ENCODE measurements around the gene TIAM2. TPM values are rescaled to one million over a fixed set of nuclear protein-coding genes. Genes with fewer than 3 reads are reported as not detected.

The TIAM2 gene
- total RNA-seq, 1 experiment from 2014 or later = 12.9 TPM

- H3K9me3 Mint-ChIP-seq (ENCODE audit: low read depth, unreplicated experiment) = no peaks in the 10 kb centered on the region
- no peaks in the 10 kb centered on the region for H3K36me3 Mint-ChIP-seq (ENCODE audit: insufficient read depth, unreplicated experiment)
- no peak overlapping the region for H3K27ac Mint-ChIP-seq (ENCODE audit: unreplicated experiment)
- H3K4me3 Mint-ChIP-seq (ENCODE audit: low read depth, unreplicated experiment) = no peak overlapping the region
- H3K4me1 Mint-ChIP-seq (ENCODE audit: low read depth, unreplicated experiment) = peaks cover 13% of the 10 kb centered on the region
- TF ChIP-seq, protein P1, sequence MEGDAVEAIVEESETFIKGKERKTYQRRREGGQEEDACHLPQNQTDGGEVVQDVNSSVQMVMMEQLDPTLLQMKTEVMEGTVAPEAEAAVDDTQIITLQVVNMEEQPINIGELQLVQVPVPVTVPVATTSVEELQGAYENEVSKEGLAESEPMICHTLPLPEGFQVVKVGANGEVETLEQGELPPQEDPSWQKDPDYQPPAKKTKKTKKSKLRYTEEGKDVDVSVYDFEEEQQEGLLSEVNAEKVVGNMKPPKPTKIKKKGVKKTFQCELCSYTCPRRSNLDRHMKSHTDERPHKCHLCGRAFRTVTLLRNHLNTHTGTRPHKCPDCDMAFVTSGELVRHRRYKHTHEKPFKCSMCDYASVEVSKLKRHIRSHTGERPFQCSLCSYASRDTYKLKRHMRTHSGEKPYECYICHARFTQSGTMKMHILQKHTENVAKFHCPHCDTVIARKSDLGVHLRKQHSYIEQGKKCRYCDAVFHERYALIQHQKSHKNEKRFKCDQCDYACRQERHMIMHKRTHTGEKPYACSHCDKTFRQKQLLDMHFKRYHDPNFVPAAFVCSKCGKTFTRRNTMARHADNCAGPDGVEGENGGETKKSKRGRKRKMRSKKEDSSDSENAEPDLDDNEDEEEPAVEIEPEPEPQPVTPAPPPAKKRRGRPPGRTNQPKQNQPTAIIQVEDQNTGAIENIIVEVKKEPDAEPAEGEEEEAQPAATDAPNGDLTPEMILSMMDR (IDR thresholded peaks at IDR 0.05; ENCODE audit: unreplicated experiment) = no peak
- no peak for DNase-seq
- CTCF ChIA-PET = no interaction called here
- intact Hi-C loops (cut with micrococcal nuclease; ENCODE audit: unreplicated experiment) = no loop called here
- BruUV-seq (replicated peaks) = no TSS peak
- H3K27me3 Mint-ChIP-seq (ENCODE audit: unreplicated experiment) = no peaks in the 10 kb centered on the region
These were observed 40.8 kb upstream of the TIAM2 start for GRCh38 chr6:154954347-154954746.

GRCh38 chr6:154956771-154957522, 38.2 kb upstream of the TIAM2 start:
- no TSS peak for BruUV-seq (replicated peaks)
- H3K36me3 Mint-ChIP-seq (ENCODE audit: insufficient read depth, unreplicated experiment) = no peaks in the 10 kb centered on the region
- CTCF ChIA-PET = interaction anchor here (1.8 kb wide), 1 partner anchor 214 kb away, joined by 4 read pairs; no protein-coding TSS in a partner anchor

DNA sequence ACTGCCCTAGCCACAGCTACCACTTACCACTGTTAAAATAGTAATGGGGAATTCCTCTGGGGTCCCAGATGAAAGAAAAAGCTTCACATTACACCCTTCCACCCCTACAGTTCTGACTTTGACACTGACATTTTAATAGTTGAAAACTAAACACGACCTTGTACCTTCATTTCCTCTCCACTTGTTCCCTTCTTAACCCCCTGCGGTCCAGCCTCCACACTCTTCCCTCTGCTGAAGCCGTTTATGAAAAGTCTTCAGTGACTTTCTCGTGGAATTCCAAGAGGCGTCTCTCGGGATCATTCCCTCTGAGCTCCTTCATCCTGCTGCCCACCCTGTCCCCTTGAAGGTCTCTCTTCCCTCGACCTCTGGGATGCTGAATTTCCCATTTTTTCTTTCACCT, 36.6 kb upstream of the TIAM2 start:
- CTCF ChIA-PET = interaction anchor here (1.8 kb wide), 1 partner anchor 213 kb away, joined by 4 read pairs; no protein-coding TSS in a partner anchor
- Mint-ChIP-seq H3K36me3 (ENCODE audit: insufficient read depth, unreplicated experiment) (no peaks in the 10 kb centered on the region), H3K9me3 (ENCODE audit: low read depth, unreplicated experiment) (no peaks in the 10 kb centered on the region), H3K4me3 (ENCODE audit: low read depth, unreplicated experiment) (no peak overlapping the region), H3K4me1 (ENCODE audit: low read depth, unreplicated experiment) (peaks cover 28% of the 10 kb centered on the region), H3K27me3 (ENCODE audit: unreplicated experiment) (no peaks in the 10 kb centered on the region), H3K27ac (ENCODE audit: unreplicated experiment) (no peak overlapping the region)
- TF ChIP-seq, protein P1 (IDR thresholded peaks at IDR 0.05; ENCODE audit: unreplicated experiment) = no peak
- DNase-seq = no peak
- intact Hi-C loops (cut with micrococcal nuclease; ENCODE audit: unreplicated experiment) = no loop called here
- no TSS peak for BruUV-seq (replicated peaks)

More at GRCh38 chr6:154956771-154957522, 38.2 kb upstream of the TIAM2 start:
- no peak for DNase-seq
- no peak overlapping the region for H3K4me3 Mint-ChIP-seq (ENCODE audit: low read depth, unreplicated experiment)
- H3K4me1 Mint-ChIP-seq (ENCODE audit: low read depth, unreplicated experiment) = peaks cover 25% of the 10 kb centered on the region
- intact Hi-C loops (cut with micrococcal nuclease; ENCODE audit: unreplicated experiment) = no loop called here
- no peak overlapping the region for H3K27ac Mint-ChIP-seq (ENCODE audit: unreplicated experiment)
- H3K27me3 Mint-ChIP-seq (ENCODE audit: unreplicated experiment) = no peaks in the 10 kb centered on the region
- TF ChIP-seq, protein P1 (IDR thresholded peaks at IDR 0.05; ENCODE audit: unreplicated experiment) = no peak
- no peaks in the 10 kb centered on the region for H3K9me3 Mint-ChIP-seq (ENCODE audit: low read depth, unreplicated experiment)

- no peaks in the 10 kb centered on the region for H3K36me3 Mint-ChIP-seq (ENCODE audit: insufficient read depth, unreplicated experiment)
- peak overlapping the region; percentile 79 for H3K27ac Mint-ChIP-seq (ENCODE audit: unreplicated experiment)
- no peaks in the 10 kb centered on the region for H3K27me3 Mint-ChIP-seq (ENCODE audit: unreplicated experiment)
- TF ChIP-seq, protein P1 (IDR thresholded peaks at IDR 0.05; ENCODE audit: unreplicated experiment) = no peak
- peaks cover 28% of the 10 kb centered on the region for H3K4me1 Mint-ChIP-seq (ENCODE audit: low read depth, unreplicated experiment)
- intact Hi-C loops (cut with micrococcal nuclease; ENCODE audit: unreplicated experiment) = loop anchor here (2.0 to 10.0 kb wide), 3 partner anchors 36 to 214 kb away; no protein-coding TSS in a partner anchor
- DNase-seq = peak; percentile 61
- CTCF ChIA-PET = interaction anchor here (1.2 kb wide), 1 partner anchor 125 kb away, joined by 3 read pairs; no protein-coding TSS in a partner anchor
- peak overlapping the region; percentile 29 for H3K4me3 Mint-ChIP-seq (ENCODE audit: low read depth, unreplicated experiment)
- no TSS peak for BruUV-seq (replicated peaks)
- H3K9me3 Mint-ChIP-seq (ENCODE audit: low read depth, unreplicated experiment) = no peaks in the 10 kb centered on the region
These were observed 34.7 kb upstream of the TIAM2 start for GRCh38 chr6:154960299-154960843.

All from Calu3 (cell line).